HepG2 (cell line): ENCODE data around the gene RGL1. TPM values are rescaled to one million over a fixed set of nuclear protein-coding genes. Genes with fewer than 3 reads are reported as not detected.

Source experiments
- ATAC-seq: fragments of 200-7000 bp; cut with Tn5 transposase; 3 replicates; pipeline ENCODE4 v1.9.1; 2020; ENCODE audit warnings: mild to moderate bottlenecking, moderate library complexity
- BruUV-seq: library from RNA; stranded (reverse); fragments of 400-500 nt; replicated peaks from 2 replicates; lab custom pipeline; 2021; lab: Mats Ljungman, UMichigan
- CTCF ChIA-PET: fragments of 300-600 bp; formaldehyde crosslinking; extraction: SDS; loops from one replicate; lab custom pipeline; 2021; ENCODE audit warnings: low total read pairs, inconsistent platforms, low intra/inter-chr PET ratio; lab: Yijun Ruan, JAX
- POLR2A ChIA-PET: fragments of 350-600 bp; sonication (Branson Sonifier 250); formaldehyde crosslinking; loops from one replicate; lab custom pipeline; 2020; ENCODE audit warnings: antibody characterized with exemption, inconsistent platforms; lab: Yijun Ruan, JAX
- DNase-seq: peaks from one replicate; pipeline ENCODE4 v3.0.0-alpha.2; 2015; ENCODE audit warnings: low spot score
- FAIRE-seq: peaks from 3 replicates; lab custom pipeline; 2011; peaks lifted over from hg19 to GRCh38; lab: Jason Lieb, UNC
- H2AFZ ChIP-seq: one replicate; pipeline ENCODE4 v1.6.1; 2011; ENCODE audit warnings: low read length, inconsistent platforms
- H3K27ac ChIP-seq: fragments of 300-600 bp; 3 replicates; pipeline ENCODE4 v1.8.0; 2011; ENCODE audit warnings: mixed run types, mild to moderate bottlenecking, mixed read lengths, low read length, inconsistent platforms; ENCODE audit not compliant: insufficient read depth; ENCODE audit errors: extremely low read length
- H3K27me3 ChIP-seq, 2 experiments: fragments of 200-600 bp in 1 of 2; 2 replicates in 1 of 2; 3 replicates in 1 of 2; pipeline versions ENCODE4 v1.6.0 to v1.8.0; 2011; ENCODE audit warnings: low read length in 2 of 2, mild to moderate bottlenecking in 2 of 2, moderate library complexity in 2 of 2, inconsistent platforms in 1 of 2; ENCODE audit not compliant: insufficient read depth in 2 of 2, control insufficient read depth in 1 of 2
- H3K36me3 ChIP-seq, 2 experiments: fragments of 200-600 bp in 1 of 2; replicated peaks in 1 of 2; 2 replicates in 1 of 2; 3 replicates in 1 of 2; pipeline versions ENCODE4 v1.5.1 to v1.8.0; 2011; ENCODE audit warnings: low read length in 2 of 2, inconsistent platforms in 1 of 2; ENCODE audit not compliant: insufficient read depth in 2 of 2, control insufficient read depth in 1 of 2
- H3K4me1 ChIP-seq: 2 replicates; pipeline ENCODE4 v1.5.1; 2012; ENCODE audit warnings: low read length, inconsistent platforms; ENCODE audit not compliant: insufficient read depth
- H3K4me2 ChIP-seq: 2 replicates; pipeline ENCODE4 v1.6.0; 2011; ENCODE audit warnings: low read depth, low read length, inconsistent platforms
- H3K4me3 ChIP-seq, 3 experiments: fragments of 200-600 bp in 1 of 3; sonication (generic), shearing (Covaris generic) in 1 of 3; replicated peaks in 1 of 3; 2 replicates each; pipeline ENCODE4 v1.5.1; 2011 to 2016; ENCODE audit warnings: low read length in 3 of 3, inconsistent platforms in 2 of 3, low read depth in 2 of 3, mild to moderate bottlenecking in 2 of 3, control low read depth in 1 of 3, mixed read lengths in 1 of 3; ENCODE audit not compliant: insufficient read depth in 1 of 3
- H3K79me2 ChIP-seq: one replicate; pipeline ENCODE4 v1.6.1; 2011; ENCODE audit warnings: low read length, inconsistent platforms; ENCODE audit not compliant: insufficient read depth
- H3K9ac ChIP-seq: 2 replicates; pipeline ENCODE4 v1.6.0; 2011; ENCODE audit warnings: mild to moderate bottlenecking, low read depth, low read length, inconsistent platforms; ENCODE audit not compliant: insufficient read depth
- H3K9me3 ChIP-seq: 2 replicates; pipeline ENCODE4 v1.5.1; 2012; ENCODE audit warnings: mild to moderate bottlenecking, low read length
- H4K20me1 ChIP-seq: 2 replicates; pipeline ENCODE4 v1.6.0; 2011; ENCODE audit warnings: inconsistent platforms, mild to moderate bottlenecking, low read length, moderate library complexity; ENCODE audit not compliant: insufficient read depth
- PAXIP1 ChIP-seq: sonication (generic); formaldehyde crosslinking; conservative IDR thresholded peaks from 2 replicates; pipeline ENCODE4 v1.4.0; 2020; ENCODE audit warnings: mild to moderate bottlenecking, missing genetic modification reagents, moderate library complexity
- PRDM15 ChIP-seq: sonication (generic); formaldehyde crosslinking; IDR thresholded peaks from 2 replicates; pipeline ENCODE4 v1.4.0; 2020; ENCODE audit warnings: missing genetic modification reagents
- REXO4 ChIP-seq: sonication (generic); formaldehyde crosslinking; IDR thresholded peaks from 2 replicates; pipeline ENCODE4 v1.8.0; 2022; ENCODE audit warnings: missing genetic modification reagents, mild to moderate bottlenecking, borderline replicate concordance
- RFX5 ChIP-seq: IDR thresholded peaks from 2 replicates; pipeline ENCODE4 v1.6.1; 2011; ENCODE audit warnings: low read depth, low read length, improper control_type of control experiment
- SMAD1 ChIP-seq: sonication (generic); formaldehyde crosslinking; IDR thresholded peaks from 2 replicates; pipeline ENCODE4 v1.4.0; 2020; ENCODE audit warnings: missing genetic modification reagents, low read depth, mild to moderate bottlenecking, borderline replicate concordance
- ZNF510 ChIP-seq: sonication (generic); formaldehyde crosslinking; IDR thresholded peaks from 2 replicates; pipeline ENCODE4 v1.4.0; 2020; ENCODE audit warnings: low read depth, mild to moderate bottlenecking, missing genetic modification reagents
- ZNF672 ChIP-seq: sonication (generic); formaldehyde crosslinking; IDR thresholded peaks from 2 replicates; pipeline ENCODE4 v1.8.1; 2022; ENCODE audit warnings: missing genetic modification reagents
- ZNF691 ChIP-seq: sonication (generic); formaldehyde crosslinking; IDR thresholded peaks from 2 replicates; pipeline ENCODE4 v1.4.0; 2020; ENCODE audit warnings: missing genetic modification reagents, low read depth, mild to moderate bottlenecking, borderline replicate concordance
- ZNF800 ChIP-seq: sonication (generic); formaldehyde crosslinking; IDR thresholded peaks from 2 replicates; pipeline ENCODE4 v1.4.0; 2020; ENCODE audit warnings: missing genetic modification reagents
- ZNF841 ChIP-seq: sonication (generic); formaldehyde crosslinking; IDR thresholded peaks from 2 replicates; pipeline ENCODE4 v1.8.1; 2023; ENCODE audit warnings: missing genetic modification reagents, borderline replicate concordance
- WGBS: methylation state at CpG from one replicate; pipeline ENCODE4 v1.1.6; 2017; ENCODE audit warnings: low lambda C conversion rate; 5-methylcytosine and 5-hydroxymethylcytosine counted together
- in situ Hi-C: cut with HindIII; loops from 2 replicates; pipeline ENCODE4 v1.10.0; 2017; ENCODE audit warnings: low pct_unique_long_range_greater_than_20kb; ENCODE audit not compliant: extremely low pct_ligation_motif_present
- intact Hi-C: fragments of 100-400 bp; cut with micrococcal nuclease; formaldehyde crosslinking; loops from one replicate; pipeline ENCODE4 v1.10.0; 2022; ENCODE audit not compliant: unreplicated experiment
- polyA plus RNA-seq, 8 experiments: library from polyadenylated mRNA; depleted of rRNA in 3 of 8; stranded (reverse) in 7 of 8; unstranded in 1 of 8; fragments of >200 nt; fragmentation: Illumina TruSeq in 4 of 8; extraction: Trizol in 4 of 8; gene quantifications; 2 replicates each; pipeline versions ENCODE4 v1.2.1 to v1.2.3, GENCODE V29; 2011 to 2016; ENCODE audit warnings: low read depth in 4 of 8, missing spikeins in 1 of 8, mixed read lengths in 1 of 8; ENCODE audit not compliant: insufficient read depth in 1 of 8
- total RNA-seq, 5 experiments: library from RNA; depleted of rRNA; stranded (reverse); fragments of >200 nt; fragmentation: Illumina TruSeq; extraction: Trizol; gene quantifications; 2 replicates each; pipeline ENCODE4 v1.2.3, GENCODE V29; 2016; ENCODE audit warnings: low read depth in 1 of 5

RGL1 gene
- total and polyA plus RNA-seq, 2 of the 13 experiments (the other 11 are each of a cell fraction or from before 2014, with no cell fraction given), result 3.5 to 4.7 TPM

- no peaks in the 10 kb centered on the region for H3K27me3 ChIP-seq
- ChIA-PET CTCF (no interaction called here), POLR2A (no interaction called here)
- H3K27ac ChIP-seq, result no peak overlapping the region
- H4K20me1 ChIP-seq, result no peaks in the 10 kb centered on the region
- H3K4me1 ChIP-seq, result peaks cover 4% of the 10 kb centered on the region; the same call in 1 of the 2 replicates
- no peak overlapping the region for H3K4me3 ChIP-seq
- no peak overlapping the region for H3K9ac ChIP-seq
- no TSS peak for BruUV-seq
- H3K79me2 ChIP-seq, result no peaks in the 10 kb centered on the region
- DNase-seq, result no peak
- intact Hi-C loops, result no loop called here
- in situ Hi-C loops, result loop anchor here (5.0 kb wide), 1 partner anchor 256 kb away; no protein-coding TSS in a partner anchor
- FAIRE-seq, result no peak
- ATAC-seq, result no peak
- H3K4me2 ChIP-seq, result no peak overlapping the region
- 98% methylated on average over 3 of the region's 3 CpGs for WGBS
- H3K36me3 ChIP-seq, result peaks cover 12 to 14% of the 10 kb centered on the region in 2 experiments; a peak in 4 of 5 replicates
- H3K9me3 ChIP-seq, result no peaks in the 10 kb centered on the region
- no peak overlapping the region for H2AFZ ChIP-seq
- TF ChIP-seq SMAD1 (CRISPR knock-in tag), result no peak
- TF ChIP-seq ZNF510, result no peak
- TF ChIP-seq ZNF841 (CRISPR knock-in tag), result no peak
- no peak for TF ChIP-seq ZNF672 (CRISPR knock-in tag)
- no peak for TF ChIP-seq PRDM15 (CRISPR knock-in tag)
- TF ChIP-seq ZNF800 (CRISPR knock-in tag), result no peak
- no peak for TF ChIP-seq ZNF691 (CRISPR knock-in tag)
- TF ChIP-seq RFX5, result no peak
- TF ChIP-seq REXO4 (CRISPR knock-in tag), result no peak
- TF ChIP-seq PAXIP1 (CRISPR knock-in tag), result no peak
Observed at GRCh38 chr1:183913567-183913993, 108.7 kb downstream of the RGL1 start.
